Astrocyte (in vitro differentiated cells and primary cell): ENCODE data around the gene BRD7. TPM values are rescaled to one million over a fixed set of nuclear protein-coding genes. Genes with fewer than 3 reads are reported as not detected.

Experiments
- DNase-seq: peaks from one replicate; pipeline ENCODE4 v3.0.0-alpha.2; 2010; ENCODE audit warnings: low read depth
- FAIRE-seq: peaks from 2 replicates; lab custom pipeline; 2011; peaks lifted over from hg19 to GRCh38; lab: Jason Lieb, UNC
- H2AFZ ChIP-seq: 2 replicates; pipeline ENCODE4 v1.6.0; 2012; ENCODE audit warnings: low read depth, low read length, inconsistent platforms
- H3K27ac ChIP-seq: 2 replicates; pipeline ENCODE4 v1.5.1; 2011; ENCODE audit warnings: low read depth, low read length, inconsistent platforms
- H3K27me3 ChIP-seq: 2 replicates; pipeline ENCODE4 v1.6.0; 2011; ENCODE audit warnings: low read length, inconsistent platforms; ENCODE audit not compliant: insufficient read depth
- H3K36me3 ChIP-seq: 2 replicates; pipeline ENCODE4 v1.5.1; 2011; ENCODE audit warnings: low read length, inconsistent platforms; ENCODE audit not compliant: insufficient read depth
- H3K4me1 ChIP-seq: 2 replicates; pipeline ENCODE4 v1.5.1; 2011; ENCODE audit warnings: low read length, inconsistent platforms; ENCODE audit not compliant: insufficient read depth
- H3K4me2 ChIP-seq: 2 replicates; pipeline ENCODE4 v1.6.0; 2012; ENCODE audit warnings: low read length, inconsistent platforms
- H3K4me3 ChIP-seq: 2 replicates; pipeline ENCODE4 v1.5.1; 2011; ENCODE audit warnings: low read depth, mild to moderate bottlenecking, low read length, inconsistent platforms; ENCODE audit not compliant: insufficient read depth
- H3K79me2 ChIP-seq: 2 replicates; pipeline ENCODE4 v1.6.0; 2012; ENCODE audit warnings: mild to moderate bottlenecking, low read length, inconsistent platforms; ENCODE audit not compliant: insufficient read depth
- H3K9ac ChIP-seq: 2 replicates; pipeline ENCODE4 v1.6.0; 2012; ENCODE audit warnings: mild to moderate bottlenecking, low read length, inconsistent platforms
- H3K9me3 ChIP-seq: 2 replicates; pipeline ENCODE4 v1.5.1; 2012; ENCODE audit warnings: low read depth, mild to moderate bottlenecking, low read length, inconsistent platforms; ENCODE audit not compliant: insufficient read depth
- H4K20me1 ChIP-seq: 2 replicates; pipeline ENCODE4 v1.6.0; 2012; ENCODE audit warnings: low read length, inconsistent platforms; ENCODE audit not compliant: insufficient read depth
- H3K27ac Mint-ChIP-seq: one replicate; pipeline ENCODE4 v1.8.0; 2021; ENCODE audit warnings: mild to moderate bottlenecking, mixed read lengths; ENCODE audit not compliant: unreplicated experiment
- H3K27me3 Mint-ChIP-seq: one replicate; pipeline ENCODE4 v1.8.0; 2021; ENCODE audit warnings: low read depth, mixed read lengths; ENCODE audit not compliant: unreplicated experiment
- H3K36me3 Mint-ChIP-seq: one replicate; pipeline ENCODE4 v1.8.0; 2021; ENCODE audit warnings: low read depth, mixed read lengths; ENCODE audit not compliant: unreplicated experiment
- H3K4me1 Mint-ChIP-seq: one replicate; pipeline ENCODE4 v1.8.0; 2021; ENCODE audit warnings: low read depth, mixed read lengths; ENCODE audit not compliant: unreplicated experiment
- H3K4me3 Mint-ChIP-seq: one replicate; pipeline ENCODE4 v1.8.0; 2021; ENCODE audit warnings: mild to moderate bottlenecking, moderate library complexity, mixed read lengths; ENCODE audit not compliant: unreplicated experiment
- H3K9me3 Mint-ChIP-seq: one replicate; pipeline ENCODE4 v1.8.0; 2021; ENCODE audit warnings: mild to moderate bottlenecking, mixed read lengths; ENCODE audit not compliant: unreplicated experiment
- EZH2 ChIP-seq: IDR thresholded peaks from 2 replicates; pipeline ENCODE4 v1.6.1; 2012; ENCODE audit warnings: mild to moderate bottlenecking, low read length, inconsistent platforms; ENCODE audit not compliant: insufficient read depth
- total RNA-seq: library from RNA; stranded (reverse); gene quantifications from 2 replicates; pipeline ENCODE4 v1.2.1, GENCODE V29; 2021
- TF ChIP-seq, protein P1 (sequence below): IDR thresholded peaks from 2 replicates; pipeline ENCODE4 v1.5.1; 2011; ENCODE audit warnings: low read depth, mild to moderate bottlenecking, inconsistent platforms, low read length, moderate library complexity; ENCODE audit not compliant: insufficient read depth

Gene BRD7
- total RNA-seq, 1 donor from 2014 or later = 58.5 TPM

DNA sequence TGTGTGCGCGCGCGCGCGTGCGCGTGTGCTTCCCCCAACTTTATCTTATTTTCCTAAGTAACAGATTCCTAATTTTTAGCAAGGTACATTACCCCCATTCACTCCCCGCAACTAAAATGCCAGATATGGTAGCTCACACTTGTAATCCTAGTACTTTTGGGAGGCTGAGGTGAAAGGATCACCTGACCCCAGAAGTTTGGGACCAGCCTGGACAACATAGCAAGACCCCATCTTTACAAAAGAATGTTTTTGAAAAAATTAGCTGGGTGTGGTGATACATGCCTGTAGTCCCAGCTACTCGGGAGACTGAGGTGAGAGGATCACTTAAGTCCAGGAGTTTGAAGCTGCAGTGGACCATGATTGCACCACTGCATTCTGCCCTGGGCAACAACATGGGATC lies 5.1 kb downstream of the BRD7 start:
- no peak overlapping the region for H2AFZ ChIP-seq
- H3K4me3 Mint-ChIP-seq = no peak overlapping the region
- peaks cover 31% of the 10 kb centered on the region for H3K36me3 ChIP-seq
- no peak overlapping the region for H3K27ac ChIP-seq
- H3K9ac ChIP-seq = no peak overlapping the region
- no peaks in the 10 kb centered on the region for H3K9me3 Mint-ChIP-seq
- peaks cover 11% of the 10 kb centered on the region for H3K4me1 Mint-ChIP-seq
- no peaks in the 10 kb centered on the region for H3K4me1 ChIP-seq
- FAIRE-seq (no peak), DNase-seq (no peak)
- H3K27me3 ChIP-seq = no peaks in the 10 kb centered on the region
- H4K20me1 ChIP-seq = peaks cover 65% of the 10 kb centered on the region
- H3K79me2 ChIP-seq = peaks cover 92% of the 10 kb centered on the region
- no peak overlapping the region for H3K4me3 ChIP-seq
- H3K9me3 ChIP-seq = no peaks in the 10 kb centered on the region
- H3K4me2 ChIP-seq = no peak overlapping the region
- no peaks in the 10 kb centered on the region for H3K27me3 Mint-ChIP-seq
- TF ChIP-seq, protein P1, sequence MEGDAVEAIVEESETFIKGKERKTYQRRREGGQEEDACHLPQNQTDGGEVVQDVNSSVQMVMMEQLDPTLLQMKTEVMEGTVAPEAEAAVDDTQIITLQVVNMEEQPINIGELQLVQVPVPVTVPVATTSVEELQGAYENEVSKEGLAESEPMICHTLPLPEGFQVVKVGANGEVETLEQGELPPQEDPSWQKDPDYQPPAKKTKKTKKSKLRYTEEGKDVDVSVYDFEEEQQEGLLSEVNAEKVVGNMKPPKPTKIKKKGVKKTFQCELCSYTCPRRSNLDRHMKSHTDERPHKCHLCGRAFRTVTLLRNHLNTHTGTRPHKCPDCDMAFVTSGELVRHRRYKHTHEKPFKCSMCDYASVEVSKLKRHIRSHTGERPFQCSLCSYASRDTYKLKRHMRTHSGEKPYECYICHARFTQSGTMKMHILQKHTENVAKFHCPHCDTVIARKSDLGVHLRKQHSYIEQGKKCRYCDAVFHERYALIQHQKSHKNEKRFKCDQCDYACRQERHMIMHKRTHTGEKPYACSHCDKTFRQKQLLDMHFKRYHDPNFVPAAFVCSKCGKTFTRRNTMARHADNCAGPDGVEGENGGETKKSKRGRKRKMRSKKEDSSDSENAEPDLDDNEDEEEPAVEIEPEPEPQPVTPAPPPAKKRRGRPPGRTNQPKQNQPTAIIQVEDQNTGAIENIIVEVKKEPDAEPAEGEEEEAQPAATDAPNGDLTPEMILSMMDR = no peak
- no peak for TF ChIP-seq EZH2
- H3K27ac Mint-ChIP-seq = no peak overlapping the region
- peaks cover 2% of the 10 kb centered on the region for H3K36me3 Mint-ChIP-seq

DNA sequence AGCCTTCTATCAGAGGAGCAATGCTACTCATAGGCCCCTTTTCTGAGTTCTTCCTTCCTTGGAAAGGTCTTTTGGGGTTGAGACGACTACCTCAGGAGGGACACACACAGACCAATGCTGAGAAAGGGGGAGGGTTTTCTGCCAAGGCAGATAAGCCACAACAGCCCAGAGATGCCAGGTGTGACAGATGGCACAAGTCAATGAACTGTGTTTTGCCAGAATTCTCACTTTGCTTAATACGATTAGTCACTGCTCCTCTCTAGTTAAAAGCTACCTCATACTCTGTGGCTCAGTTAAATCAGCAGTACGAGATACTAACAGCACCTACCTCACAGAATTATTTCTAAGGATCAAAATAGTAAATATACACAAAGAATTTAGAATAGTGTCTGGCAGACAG lies 8.0 kb downstream of the BRD7 start:
- Histone ChIP-seq H3K4me2 (no peak overlapping the region), H3K9ac (no peak overlapping the region), H3K27ac (no peak overlapping the region), H2AFZ (no peak overlapping the region), H4K20me1 (peaks cover 63% of the 10 kb centered on the region), H3K79me2 (peaks cover 84% of the 10 kb centered on the region), H3K9me3 (no peaks in the 10 kb centered on the region), H3K27me3 (no peaks in the 10 kb centered on the region), H3K4me3 (no peak overlapping the region), H3K4me1 (no peaks in the 10 kb centered on the region), H3K36me3 (peaks cover 31% of the 10 kb centered on the region)
- DNase-seq = peak; percentile 30
- no peak overlapping the region for H3K4me3 Mint-ChIP-seq
- H3K4me1 Mint-ChIP-seq = peaks cover 11% of the 10 kb centered on the region
- no peaks in the 10 kb centered on the region for H3K27me3 Mint-ChIP-seq
- no peak for FAIRE-seq
- peaks cover 2% of the 10 kb centered on the region for H3K36me3 Mint-ChIP-seq
- no peaks in the 10 kb centered on the region for H3K9me3 Mint-ChIP-seq
- TF ChIP-seq, protein P1 = no peak
- no peak for TF ChIP-seq EZH2
- no peak overlapping the region for H3K27ac Mint-ChIP-seq

DNA sequence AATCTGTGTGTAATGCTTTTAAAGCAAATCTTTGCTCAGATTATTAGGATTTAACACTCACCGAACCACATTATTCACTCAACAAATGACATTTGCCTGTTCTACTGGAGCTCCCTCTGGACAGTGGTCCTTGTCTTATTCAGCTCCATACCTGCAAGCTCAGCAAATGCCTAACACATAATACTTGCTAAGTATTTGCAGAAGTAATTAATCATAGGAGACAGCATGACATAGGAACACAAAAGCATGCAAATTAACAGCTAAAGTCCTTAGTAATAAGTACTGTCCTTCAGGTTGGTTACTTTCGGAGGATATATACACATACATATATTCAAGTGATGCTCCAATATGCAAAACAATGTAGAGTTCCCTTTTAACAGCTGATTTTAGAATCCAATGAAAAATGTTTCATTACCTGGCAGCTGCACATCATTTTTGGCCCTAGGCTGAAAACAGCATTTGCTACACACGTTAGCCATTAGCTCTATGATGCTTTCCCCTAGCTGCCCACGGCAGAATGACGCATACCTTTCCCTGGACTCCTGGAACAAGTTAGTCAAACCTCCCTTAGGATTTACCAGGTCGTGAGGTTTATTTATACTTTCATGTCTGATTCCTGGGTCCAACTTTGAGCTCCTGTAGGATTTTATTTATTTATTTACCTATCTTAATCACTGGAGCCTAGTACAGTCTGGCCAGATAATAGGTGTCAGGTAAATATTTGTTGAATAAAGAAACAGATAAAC lies 8.6 kb downstream of the BRD7 start:
- H3K27me3 ChIP-seq = no peaks in the 10 kb centered on the region
- no peak overlapping the region for H3K4me3 ChIP-seq
- H2AFZ ChIP-seq = no peak overlapping the region
- H3K27ac ChIP-seq = no peak overlapping the region
- TF ChIP-seq, protein P1 = no peak
- no peak for TF ChIP-seq EZH2
- no peaks in the 10 kb centered on the region for H3K9me3 ChIP-seq
- peaks cover 2% of the 10 kb centered on the region for H3K36me3 Mint-ChIP-seq
- H3K36me3 ChIP-seq = peaks cover 31% of the 10 kb centered on the region
- no peak overlapping the region for H3K4me3 Mint-ChIP-seq
- H3K9ac ChIP-seq = no peak overlapping the region
- H3K4me2 ChIP-seq = no peak overlapping the region
- no peaks in the 10 kb centered on the region for H3K27me3 Mint-ChIP-seq
- H4K20me1 ChIP-seq = peaks cover 61% of the 10 kb centered on the region
- no peaks in the 10 kb centered on the region for H3K9me3 Mint-ChIP-seq
- H3K4me1 ChIP-seq = no peaks in the 10 kb centered on the region
- peaks cover 11% of the 10 kb centered on the region for H3K4me1 Mint-ChIP-seq
- peak; percentile 72 for DNase-seq
- FAIRE-seq = no peak
- H3K79me2 ChIP-seq = peaks cover 81% of the 10 kb centered on the region
- H3K27ac Mint-ChIP-seq = no peak overlapping the region
